ENCODE results near the gene ZNF285. TPM values are rescaled to one million over a fixed set of nuclear protein-coding genes. Genes with fewer than 3 reads are reported as not detected.
"Not testable (repeated sequence)": the region's sequence is repeated elsewhere in the genome, so short reads cannot be mapped to it uniquely, and the experiment has no call there.

Gene ZNF285
- total RNA-seq, result 6.6 TPM

DNA sequence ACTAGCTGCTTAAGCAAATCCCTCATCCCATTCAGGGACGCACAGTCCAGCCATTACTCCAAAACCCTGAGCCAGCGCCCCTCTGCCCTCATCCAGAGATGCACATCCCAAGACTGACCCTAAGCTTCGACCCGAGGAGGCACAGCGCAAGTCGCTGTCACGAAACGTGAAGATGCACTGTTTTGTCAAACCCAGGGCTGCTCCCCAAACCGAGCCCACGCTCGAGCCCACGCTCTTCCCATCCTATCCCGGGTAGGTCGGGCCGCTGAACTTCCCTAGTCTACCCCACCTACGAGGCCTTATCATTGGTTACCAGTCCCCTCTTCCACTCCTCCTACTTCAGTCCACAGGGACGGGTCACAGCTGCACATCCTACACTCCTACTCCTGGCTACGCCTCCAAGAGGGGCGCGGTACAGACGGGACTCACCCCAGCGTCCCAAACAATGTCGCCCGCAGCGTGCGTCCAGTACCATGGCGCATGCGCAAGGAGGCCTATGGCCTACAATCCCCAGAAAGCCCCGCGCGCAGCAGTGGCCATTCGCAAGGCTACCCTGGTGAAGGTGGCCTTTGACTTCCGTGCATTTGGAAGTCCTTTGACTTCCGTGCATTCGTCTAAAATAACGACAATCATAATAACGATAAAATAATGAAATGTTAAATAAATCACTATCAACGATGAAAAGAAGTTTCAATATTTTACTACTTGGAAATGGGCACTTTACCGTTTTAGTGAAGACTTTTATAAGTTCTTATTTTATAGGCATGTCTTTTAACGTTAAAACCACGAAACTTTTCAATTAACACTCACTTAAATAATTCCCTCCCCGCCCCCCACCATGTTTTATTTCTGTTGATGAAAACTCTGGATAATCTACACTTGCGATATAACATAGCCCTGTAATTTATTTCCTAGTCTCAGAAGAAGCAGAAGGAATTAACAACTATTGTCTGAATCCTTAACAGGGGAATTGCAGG, at the start of gene ZNF285:
ZNF285 (minus strand) TSS at position 470 of the 977 bp plus-strand sequence. CDS start 4,395 bp downstream, outside the sequence.
- DNase-seq (ENCODE audit: low spot score), result peak; percentile 91

GRCh38 chr19:44447916-44448674, 46.7 kb upstream of the ZNF285 start, which contains the start of gene ZNF229:
Gene ZNF229, minus strand, starts transcription at chr19:44448472. Its CDS starts 5,625 bp downstream, at chr19:44442847.
- peak; percentile 87 for DNase-seq (ENCODE audit: low spot score)

GRCh38 chr19:44438441-44438840, 37.0 kb upstream of the ZNF285 start:
- DNase-seq (ENCODE audit: low spot score), result no peak

GRCh38 chr19:44435441-44435840, 34.0 kb upstream of the ZNF285 start:
- no peak for DNase-seq (ENCODE audit: low spot score)

DNA sequence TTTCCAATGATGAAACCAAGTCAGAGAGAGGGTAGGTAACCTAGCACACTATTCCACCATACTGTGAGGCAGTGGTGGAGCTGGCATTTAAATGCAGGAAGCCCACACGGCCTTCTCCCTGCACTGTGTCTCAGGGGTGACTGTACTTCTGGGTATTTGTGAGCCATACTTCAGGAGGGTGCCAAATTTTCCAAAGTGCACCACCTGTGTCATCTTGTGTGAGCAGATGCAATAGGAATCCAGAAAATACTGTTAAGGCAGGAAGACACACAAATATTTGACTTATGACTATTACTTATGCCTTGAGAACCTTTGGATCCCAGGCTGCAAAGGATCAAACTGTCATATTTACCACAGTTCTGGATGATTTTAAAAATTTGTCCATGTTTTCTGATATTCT, 29.5 kb upstream of the ZNF285 start:
- no peak for DNase-seq (ENCODE audit: low spot score)

DNA sequence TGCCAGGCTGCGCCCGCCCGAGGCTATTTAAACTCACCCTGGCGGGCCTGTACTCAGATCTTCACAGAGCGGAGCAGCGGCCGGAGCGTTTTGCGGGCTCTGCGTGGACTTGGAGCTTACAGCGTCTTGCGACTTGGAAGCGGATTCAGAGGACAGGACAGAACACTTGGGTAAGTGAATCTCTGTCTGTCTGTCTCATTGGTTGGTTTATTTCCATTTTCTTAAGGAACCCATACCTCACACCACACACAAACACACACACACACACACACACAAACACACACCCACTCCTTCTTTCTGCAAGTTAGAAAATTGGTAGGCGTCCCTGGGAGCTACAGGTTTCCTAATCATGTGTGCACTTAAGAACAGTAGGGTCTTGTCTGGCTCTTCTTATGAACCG, 14.1 kb upstream of the ZNF285 start:
- not testable (repeated sequence) for DNase-seq (ENCODE audit: low spot score)

- DNase-seq (ENCODE audit: low spot score), result not testable (repeated sequence)
These were observed 12.1 kb downstream of the ZNF285 start for GRCh38 chr19:44389268-44389667.

GRCh38 chr19:44374789-44375188, 26.6 kb downstream of the ZNF285 start:
- no peak for DNase-seq (ENCODE audit: low spot score)

DNA sequence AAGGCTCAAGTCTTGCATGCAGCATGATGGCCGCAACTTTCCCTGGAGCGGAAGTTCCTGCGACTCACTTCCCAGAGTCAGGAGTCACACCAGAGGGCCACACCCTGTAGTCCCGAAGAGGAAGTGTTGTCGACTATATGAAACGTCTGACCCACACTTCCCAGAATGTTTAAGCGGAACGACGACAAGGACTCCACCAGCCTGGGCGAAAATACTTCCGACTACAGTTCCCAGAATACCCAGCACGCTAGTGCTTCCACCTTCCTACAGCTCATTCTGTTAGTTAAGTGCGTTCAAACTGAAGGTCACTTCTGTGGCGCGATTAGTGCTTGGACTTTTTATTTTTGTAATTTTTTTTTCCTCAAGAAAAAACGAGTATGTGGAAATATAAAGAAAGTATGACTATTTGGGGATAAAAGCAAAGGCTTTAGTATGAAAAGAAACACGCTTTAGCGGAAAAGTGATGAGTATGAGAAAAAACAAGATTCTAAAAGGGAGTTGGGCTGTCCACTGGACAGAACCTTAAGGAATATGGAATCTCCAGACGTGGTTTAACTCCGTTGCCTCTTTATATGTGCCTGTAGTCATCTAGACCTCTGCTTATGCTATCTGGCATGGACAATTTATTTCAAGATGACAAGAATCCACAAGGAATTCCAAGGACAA, 29.5 kb downstream of the ZNF285 start:
- no peak for DNase-seq (ENCODE audit: low spot score)

GRCh38 chr19:44367024-44367423, 34.4 kb downstream of the ZNF285 start:
- DNase-seq (ENCODE audit: low spot score), result no peak

GRCh38 chr19:44356383-44357111, 44.9 kb downstream of the ZNF285 start, which contains the start of gene ZNF112:
Gene ZNF112, minus strand, starts transcription at chr19:44356680. Its CDS starts 16,141 bp downstream, at chr19:44340539.
- DNase-seq (ENCODE audit: low spot score), result peak; percentile 89

DNA sequence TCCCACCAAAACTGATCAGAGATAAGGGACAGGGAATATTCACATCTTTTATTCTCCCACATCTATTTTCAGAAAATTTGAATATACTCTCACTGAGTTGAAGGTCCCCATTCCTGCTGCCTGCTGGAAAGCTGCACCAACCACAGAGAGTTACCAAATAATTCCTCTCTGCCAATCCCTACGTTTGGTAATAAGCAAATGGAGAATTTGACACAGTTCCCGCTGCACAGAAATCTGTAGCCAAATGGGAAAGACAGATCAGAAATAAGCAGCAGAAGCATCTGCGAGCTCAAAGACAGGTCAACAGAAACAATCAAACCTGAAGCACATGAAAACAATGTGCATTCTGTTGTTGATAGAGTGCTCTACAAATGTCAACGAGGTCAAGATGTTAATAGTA, 54.9 kb downstream of the ZNF285 start:
- no peak for DNase-seq (ENCODE audit: low spot score)

GRCh38 chr19:44345959-44346358, 55.4 kb downstream of the ZNF285 start:
- DNase-seq (ENCODE audit: low spot score), result no peak

- DNase-seq (ENCODE audit: low spot score), result no peak
These were observed 57.2 kb downstream of the ZNF285 start for GRCh38 chr19:44344255-44344654.

DNA sequence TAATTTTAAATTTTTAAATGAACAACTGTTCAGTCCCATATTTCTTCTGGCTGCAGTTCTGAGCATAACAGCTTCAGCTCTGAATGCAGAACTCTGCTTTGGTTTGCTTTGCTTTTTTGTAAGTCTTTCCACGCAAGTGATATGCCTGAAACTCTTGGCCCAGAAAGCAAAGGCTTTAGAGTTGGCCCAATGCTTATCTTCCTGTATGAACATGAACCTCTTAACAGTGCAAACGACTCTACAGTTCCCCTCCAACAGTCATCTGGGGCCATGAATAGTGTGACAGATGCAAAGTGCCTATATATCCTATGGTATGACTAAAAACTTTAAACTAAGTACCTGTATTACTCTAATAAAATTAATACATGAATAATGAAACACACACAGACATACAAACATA, 59.6 kb downstream of the ZNF285 start:
- DNase-seq (ENCODE audit: low spot score), result no peak

DNA sequence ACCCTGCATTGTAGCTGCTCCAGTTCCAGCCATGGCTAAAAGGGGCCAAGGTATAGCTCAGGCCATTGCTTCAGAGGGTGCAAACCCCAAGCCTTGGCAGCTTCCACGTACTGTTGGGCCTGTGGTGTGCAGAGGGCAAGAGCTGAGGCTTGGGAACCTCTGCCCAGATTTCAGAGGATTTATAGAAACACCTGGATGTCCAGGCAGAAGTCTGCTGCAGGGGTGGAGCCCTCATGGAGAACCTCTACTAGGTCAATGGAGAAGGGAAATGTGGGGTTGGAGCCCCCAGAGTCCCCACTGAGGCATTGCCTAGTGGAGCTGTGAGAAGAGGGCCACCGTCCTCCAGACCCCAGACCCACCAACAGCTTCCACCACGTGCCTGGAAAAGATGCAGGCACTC, 66.8 kb downstream of the ZNF285 start:
- DNase-seq (ENCODE audit: low spot score), result not testable (repeated sequence)

Other genes starting within 250 kb of the ZNF285 start
- gene ZNF226, start 236.5 kb downstream of the ZNF285 start, total RNA-seq, result 30.8 TPM
- gene ZNF227, start 189.1 kb downstream of the ZNF285 start, total RNA-seq, result 22.4 TPM
- 2.5 TPM for gene ZNF233, start 141.7 kb downstream of the ZNF285 start, total RNA-seq
- gene ZNF235, start 96.6 kb downstream of the ZNF285 start, total RNA-seq, result 8.4 TPM
- gene ZNF112, start 44.9 kb downstream of the ZNF285 start, total RNA-seq, result 8.7 TPM
- gene ZNF229, start 46.9 kb upstream of the ZNF285 start, total RNA-seq, result 7.7 TPM
- 10.9 TPM for gene ZNF180, start 98.9 kb upstream of the ZNF285 start, total RNA-seq
- not detected for gene CEACAM20, start 128.1 kb upstream of the ZNF285 start, total RNA-seq
- gene IGSF23, start 212.0 kb upstream of the ZNF285 start, total RNA-seq, result not detected
- gene PVR, start 242.3 kb upstream of the ZNF285 start, total RNA-seq, result 24.9 TPM